Fibroblast of upper back skin (primary cell): ENCODE data around the gene PILRA.
A peak's percentile ranks its signal among the peaks of the same experiment; 100 is the strongest.

Experiments used
- DNase-seq: peaks from one replicate; pipeline ENCODE4 v3.0.0-alpha.2; 2013

PILRA gene

GRCh38 chr7:100413889-100414288, 40.6 kb downstream of the PILRA start:
- no peak for DNase-seq

- DNase-seq = no peak
Observed at GRCh38 chr7:100415448-100415847, 42.2 kb downstream of the PILRA start.

GRCh38 chr7:100418930-100419659, 45.8 kb downstream of the PILRA start:
- peak; percentile 57 for DNase-seq

- no peak for DNase-seq
Observed at GRCh38 chr7:100419660-100420226, 46.5 kb downstream of the PILRA start.

- no peak for DNase-seq
Observed at GRCh38 chr7:100423315-100423714, 50.0 kb downstream of the PILRA start.

- no peak for DNase-seq
Observed at GRCh38 chr7:100425347-100425746, 52.1 kb downstream of the PILRA start.

- no peak for DNase-seq
Observed at GRCh38 chr7:100426516-100426915, 53.2 kb downstream of the PILRA start.

- no peak for DNase-seq
Observed at GRCh38 chr7:100427762-100428198, 54.5 kb downstream of the PILRA start.

- peak; percentile 98 for DNase-seq
Observed at GRCh38 chr7:100428199-100428966, 55.1 kb downstream of the PILRA start, which contains the start of gene ZCWPW1. Gene ZCWPW1, minus strand, starts transcription at chr7:100428703. Its CDS starts 8,054 bp downstream, at chr7:100420649.

GRCh38 chr7:100428967-100429636, 55.8 kb downstream of the PILRA start:
- DNase-seq = peak; percentile 100

GRCh38 chr7:100429637-100430492, 56.6 kb downstream of the PILRA start, which contains the start of gene MEPCE:
Gene MEPCE, plus strand, starts transcription at chr7:100429831. Its CDS starts 188 bp downstream, at chr7:100430019.
- peak; percentile 99 for DNase-seq

- no peak for DNase-seq
Observed at GRCh38 chr7:100430493-100431285, 57.4 kb downstream of the PILRA start.

- no peak for DNase-seq
Observed at GRCh38 chr7:100431286-100431735, 58.0 kb downstream of the PILRA start.

- DNase-seq = no peak
Observed at GRCh38 chr7:100432053-100432452, 58.8 kb downstream of the PILRA start.

GRCh38 chr7:100432621-100433275, 59.5 kb downstream of the PILRA start:
- DNase-seq = no peak

- DNase-seq = no peak
Observed at GRCh38 chr7:100433276-100433591, 59.9 kb downstream of the PILRA start.

GRCh38 chr7:100433592-100434296, 60.5 kb downstream of the PILRA start:
- DNase-seq = no peak

GRCh38 chr7:100434297-100435144, 61.2 kb downstream of the PILRA start:
- no peak for DNase-seq
